GM19025 (cell line): ENCODE data around the gene NPB.

ENCODE experiments used
- ATAC-seq: cut with Tn5 transposase; IDR thresholded peaks from one replicate; pipeline ENCODE4 v1.9.1; 2021; ENCODE audit warnings: mild to moderate bottlenecking, low read depth, moderate library complexity; ENCODE audit not compliant: unreplicated experiment

Gene NPB

GRCh38 chr17:81898029-81898866 lies 3.8 kb upstream of the NPB start:
- ATAC-seq: no peak

GRCh38 chr17:81898885-81899284 lies 3.2 kb upstream of the NPB start:
- no peak for ATAC-seq

DNA sequence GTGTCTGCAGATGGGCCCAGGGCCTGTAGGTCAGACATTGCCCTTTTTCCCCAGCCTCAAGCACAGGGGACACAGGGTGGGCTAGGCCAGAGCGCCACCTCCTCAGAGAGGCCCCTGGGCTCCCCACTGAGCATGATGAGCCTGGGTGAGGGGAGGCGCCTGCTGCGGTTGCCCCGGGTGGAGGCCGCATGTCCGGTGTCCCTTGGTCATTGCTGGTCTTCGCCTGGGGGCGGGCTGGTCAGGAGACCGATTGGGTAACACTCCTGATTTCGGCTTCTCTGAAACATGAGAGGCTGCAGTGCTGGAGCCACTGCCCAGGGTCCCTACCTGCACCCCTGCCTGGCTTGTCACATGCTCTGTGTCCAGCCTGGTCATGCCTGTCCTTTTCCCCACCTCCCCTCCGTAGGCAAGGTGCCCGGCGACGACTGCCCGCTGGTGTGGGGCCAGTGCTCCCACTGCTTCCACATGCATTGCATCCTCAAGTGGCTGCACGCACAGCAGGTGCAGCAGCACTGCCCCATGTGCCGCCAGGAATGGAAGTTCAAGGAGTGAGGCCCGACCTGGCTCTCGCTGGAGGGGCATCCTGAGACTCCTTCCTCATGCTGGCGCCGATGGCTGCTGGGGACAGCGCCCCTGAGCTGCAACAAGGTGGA lies 2.4 kb upstream of the NPB start:
- no peak for ATAC-seq

- ATAC-seq: no peak
Observed at GRCh38 chr17:81900181-81900820, 1.7 kb upstream of the NPB start.

DNA sequence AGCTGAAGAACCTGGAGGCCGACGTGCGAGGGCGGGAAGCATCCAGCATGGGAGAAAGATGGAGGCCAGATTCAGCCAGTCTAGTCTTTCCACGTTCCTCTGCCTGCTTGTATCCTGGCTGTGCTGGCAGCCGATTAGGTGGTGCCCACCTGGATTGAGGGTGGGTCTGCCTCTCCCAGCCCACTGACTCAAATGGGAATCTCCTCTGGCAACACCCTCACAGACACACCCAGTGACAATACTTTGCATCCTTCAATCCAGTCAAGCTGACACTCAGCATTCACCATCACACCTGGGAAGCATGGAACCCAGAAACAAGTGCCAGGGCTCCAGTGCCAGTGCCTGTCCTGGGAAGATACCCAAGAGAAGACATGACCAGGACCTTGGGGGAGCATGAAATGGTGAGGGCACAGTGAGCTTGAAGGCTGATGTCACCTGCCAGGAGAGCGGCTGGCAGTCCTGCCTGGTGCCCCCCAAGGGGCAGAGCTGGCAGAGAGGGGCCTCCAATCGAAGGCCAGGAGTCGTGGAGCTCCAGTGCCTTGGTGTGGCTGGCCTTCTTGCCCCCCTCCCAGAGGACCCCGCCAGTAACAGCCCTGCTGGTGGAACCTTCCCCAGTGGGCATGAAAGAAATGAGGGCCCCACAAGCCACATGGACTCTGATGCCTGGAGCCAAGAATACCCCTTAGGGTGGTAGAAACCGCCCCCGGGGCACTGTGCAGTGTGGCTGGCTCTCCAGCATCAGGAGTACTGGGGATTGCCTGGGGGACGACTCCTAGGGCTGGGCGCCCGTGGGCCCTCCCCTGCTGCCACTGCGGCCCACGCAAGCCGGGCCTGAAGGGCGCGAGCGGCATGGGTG lies 643 bp upstream of the NPB start:
- no peak for ATAC-seq

GRCh38 chr17:81902653-81903414 lies 796 bp downstream of the NPB start:
- ATAC-seq: no peak

- no peak for ATAC-seq
Observed at GRCh38 chr17:81903415-81903831, 1.4 kb downstream of the NPB start.

GRCh38 chr17:81903896-81904599 lies 2.0 kb downstream of the NPB start:
- ATAC-seq: no peak

DNA sequence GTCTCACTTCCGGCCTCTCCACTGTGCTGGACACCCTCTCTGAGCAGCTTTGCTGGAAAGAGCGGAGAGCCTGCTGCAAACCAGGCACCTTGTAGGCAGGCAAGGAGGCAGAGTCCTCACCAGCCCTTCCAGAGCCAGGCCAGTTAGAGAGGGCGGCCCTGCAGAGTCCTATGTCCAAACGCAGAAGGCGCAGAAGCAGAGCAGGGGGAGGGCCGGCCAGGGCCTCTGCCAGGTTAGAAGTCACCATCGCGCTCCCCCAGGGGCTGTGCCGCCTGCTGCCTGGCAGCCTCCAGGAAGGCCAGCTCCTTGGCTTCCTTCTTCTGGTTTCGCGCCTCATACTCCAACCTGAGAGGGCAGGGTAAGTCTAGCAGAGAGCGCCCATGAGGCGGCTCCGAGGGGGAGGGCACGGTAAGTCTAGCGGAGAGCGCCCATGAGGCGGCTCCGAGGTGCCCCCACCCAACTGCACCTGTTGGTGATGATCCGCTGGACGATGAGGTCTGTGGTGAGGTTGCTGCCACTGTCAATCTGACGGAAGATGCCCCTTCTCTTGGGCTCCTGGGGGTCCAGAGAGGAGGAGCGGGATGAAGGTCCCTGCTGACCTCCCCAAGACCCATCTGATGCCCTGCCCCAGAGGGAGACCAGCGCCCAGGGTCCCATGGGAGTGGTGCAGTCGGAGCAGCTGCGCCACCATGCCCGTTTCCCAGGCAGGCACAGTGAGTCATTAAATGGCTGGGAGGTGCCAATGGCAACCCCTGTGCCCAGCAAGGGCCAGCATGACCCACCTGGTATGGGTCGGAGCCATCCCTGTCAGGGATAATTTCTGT lies 2.8 kb downstream of the NPB start:
- no peak for ATAC-seq

DNA sequence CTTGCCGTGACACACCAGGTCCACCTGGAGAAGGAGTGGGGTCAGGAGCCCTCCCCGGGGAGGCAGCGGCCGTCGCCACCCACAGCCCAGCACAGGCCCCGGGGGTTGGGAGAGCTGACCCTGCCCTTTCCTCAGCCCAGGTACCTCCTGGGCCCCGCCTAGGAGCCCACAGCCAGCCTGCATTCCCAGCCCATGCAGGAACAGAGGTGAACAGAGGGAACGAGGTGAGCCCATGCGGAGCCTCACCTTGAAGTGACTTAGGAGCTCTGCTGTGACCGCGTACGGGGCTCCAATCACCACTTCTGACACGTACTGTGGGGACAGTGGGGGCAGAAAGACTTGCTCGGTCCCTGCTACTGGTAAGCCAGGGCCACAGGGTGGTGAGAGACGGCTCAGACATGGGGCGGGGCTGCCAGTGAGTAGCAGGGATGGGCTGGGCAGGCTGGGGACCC lies 3.4 kb downstream of the NPB start:
- no peak for ATAC-seq

DNA sequence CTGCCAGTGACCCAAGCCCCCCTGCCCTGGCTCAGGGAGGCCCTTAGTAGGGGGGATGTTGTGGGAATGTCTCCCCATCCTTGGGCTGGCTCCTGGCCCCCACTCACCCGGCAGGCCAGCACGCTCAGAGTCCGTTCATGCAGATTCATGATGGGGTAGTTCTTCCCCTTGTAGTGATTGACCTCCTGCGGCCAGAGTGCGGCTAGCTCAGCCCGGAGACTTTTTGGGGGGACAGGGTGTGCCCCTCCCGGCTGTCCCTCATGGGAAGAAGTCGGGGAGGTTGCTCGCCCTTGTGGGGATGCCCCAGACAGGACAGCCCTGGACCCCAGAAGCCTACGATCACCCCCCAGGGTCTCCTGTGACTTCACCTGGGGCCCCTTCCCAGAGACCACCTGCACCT lies 4.0 kb downstream of the NPB start:
- ATAC-seq: no peak

- ATAC-seq: no peak
Observed at GRCh38 chr17:81906476-81907218, 4.6 kb downstream of the NPB start.

DNA sequence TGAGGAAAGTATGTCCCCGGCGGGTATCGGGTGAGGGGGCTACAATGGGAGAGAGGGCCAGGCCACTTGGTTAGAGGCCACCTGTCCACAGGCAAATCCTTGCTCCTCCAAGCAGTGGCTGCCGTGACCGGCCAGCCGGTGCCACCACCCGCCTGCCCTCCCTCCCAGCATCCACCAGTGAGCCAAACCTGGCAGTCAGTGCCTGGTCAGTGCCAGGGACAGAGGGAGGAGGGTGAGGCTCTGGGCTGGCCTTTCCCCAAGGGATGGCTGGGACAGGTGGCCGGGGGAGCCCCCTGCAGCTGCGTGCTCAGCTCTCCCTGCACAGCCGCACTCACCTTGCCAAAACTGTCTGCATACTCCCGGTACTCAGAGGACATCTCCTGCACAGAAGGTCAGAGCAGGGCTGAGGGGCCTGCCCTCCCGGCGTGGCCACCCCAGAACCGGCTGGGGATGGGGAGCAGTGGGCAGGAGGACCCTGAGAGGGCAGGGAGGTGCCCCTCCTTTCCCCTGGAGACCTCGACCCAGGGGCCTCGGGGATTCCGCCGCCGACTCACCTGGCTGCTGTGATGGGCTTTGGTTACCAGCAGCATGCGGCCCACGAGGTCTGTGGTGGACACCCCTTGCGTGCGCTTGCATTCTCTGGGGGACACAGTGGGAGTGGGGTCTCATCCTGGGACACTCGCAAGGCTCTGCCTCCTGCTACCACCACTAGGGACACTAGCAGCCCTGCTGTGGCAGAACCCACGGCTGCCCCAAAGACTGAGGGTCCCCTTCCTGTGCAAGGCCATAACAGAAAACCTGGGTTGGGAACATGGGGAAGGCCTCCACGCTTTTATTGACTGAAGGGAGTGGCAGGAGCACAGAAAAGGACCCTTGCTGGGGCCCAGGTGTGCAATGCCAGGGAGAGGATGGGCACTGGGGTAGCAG lies 5.4 kb downstream of the NPB start:
- no peak for ATAC-seq

GRCh38 chr17:81908793-81909192 lies 6.8 kb downstream of the NPB start:
- ATAC-seq: no peak

GRCh38 chr17:81909231-81909630 lies 7.2 kb downstream of the NPB start:
- ATAC-seq: no peak

DNA sequence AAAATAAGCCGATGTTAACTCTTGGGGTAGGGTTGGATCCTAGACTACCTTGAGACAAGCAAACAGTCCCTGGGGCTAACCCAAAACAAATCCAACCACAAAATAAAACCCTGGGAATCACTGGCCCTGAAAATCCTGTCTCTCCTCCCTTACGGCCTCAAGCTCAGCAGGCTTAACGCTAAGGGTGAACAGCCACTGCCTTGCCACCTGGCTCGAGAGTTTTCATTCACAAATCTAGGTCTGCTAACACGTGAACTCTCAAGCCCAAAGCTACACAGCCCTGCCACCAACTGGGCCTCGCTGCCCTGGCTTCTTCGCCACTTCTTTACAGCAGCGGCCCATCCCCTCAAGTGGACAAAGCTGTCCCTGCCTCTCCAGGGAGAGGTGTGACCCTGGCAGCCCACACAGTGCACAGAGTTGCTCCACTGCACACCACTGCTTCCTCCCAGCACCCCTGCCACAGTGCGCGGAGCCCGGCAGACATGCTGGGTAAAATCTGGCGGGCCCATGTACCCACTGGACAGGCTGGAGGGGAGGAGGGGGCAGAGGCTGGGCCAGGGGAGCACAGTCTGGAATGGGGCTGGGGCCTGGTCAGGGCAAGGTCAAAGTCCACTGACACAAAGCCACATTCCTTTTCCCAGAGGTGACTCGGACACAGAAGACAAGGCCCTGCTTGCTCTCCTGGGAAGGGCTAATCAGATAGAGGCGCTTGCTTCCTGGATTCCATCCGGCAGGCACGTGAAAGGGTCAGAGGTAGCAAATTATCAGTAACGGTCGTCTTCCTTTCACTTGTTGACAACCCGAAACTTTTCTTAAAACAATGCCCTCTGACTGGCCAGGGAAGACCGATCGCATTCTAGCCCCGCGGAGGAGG lies 8.2 kb downstream of the NPB start:
- no peak for ATAC-seq
